NCI-H1105 (cell line): ENCODE data around the gene PTRH1.

Experiments
- DNase-seq: peaks from one replicate; lab custom pipeline; 2025; lab: John Stamatoyannopoulos, UW

PTRH1 gene

DNA sequence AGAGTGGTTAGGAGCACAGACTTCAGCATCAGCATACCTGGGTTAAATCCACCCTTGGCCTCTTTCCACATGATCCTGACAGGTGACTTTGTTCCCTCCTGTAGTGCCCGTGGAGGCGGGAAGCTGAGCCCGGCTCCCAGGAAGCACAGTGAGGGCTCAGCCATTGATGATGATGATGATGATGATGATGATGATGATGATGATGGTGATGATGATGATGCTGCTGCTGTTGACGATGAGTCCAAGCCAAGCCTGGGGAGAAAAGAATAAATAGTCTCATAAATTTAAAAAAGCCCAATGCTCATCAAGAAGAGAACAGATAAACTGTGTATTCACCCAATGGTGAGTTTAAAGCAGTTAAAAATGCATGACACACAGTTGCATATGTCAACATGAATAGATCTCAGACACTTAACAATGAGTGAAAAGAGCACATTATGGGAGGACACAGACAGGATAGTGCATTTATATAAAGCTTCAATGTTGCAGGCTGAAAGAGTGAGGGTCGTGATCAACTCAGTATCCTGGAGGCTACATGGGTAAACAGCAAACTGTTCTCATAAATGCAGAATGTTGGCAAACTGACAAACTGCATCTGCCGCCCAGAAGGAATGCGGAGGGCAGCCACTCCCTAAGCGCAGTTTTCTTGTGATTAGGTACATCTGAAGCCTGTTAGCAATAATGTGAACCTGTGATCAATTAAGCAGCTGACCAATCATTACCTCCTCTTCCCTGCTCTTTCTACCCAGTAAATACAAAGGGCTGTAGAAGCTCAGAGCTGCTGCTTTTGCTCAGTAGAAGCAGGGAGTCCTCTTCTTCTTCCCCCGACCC lies 20.4 kb downstream of the PTRH1 start:
- no peak for DNase-seq

DNA sequence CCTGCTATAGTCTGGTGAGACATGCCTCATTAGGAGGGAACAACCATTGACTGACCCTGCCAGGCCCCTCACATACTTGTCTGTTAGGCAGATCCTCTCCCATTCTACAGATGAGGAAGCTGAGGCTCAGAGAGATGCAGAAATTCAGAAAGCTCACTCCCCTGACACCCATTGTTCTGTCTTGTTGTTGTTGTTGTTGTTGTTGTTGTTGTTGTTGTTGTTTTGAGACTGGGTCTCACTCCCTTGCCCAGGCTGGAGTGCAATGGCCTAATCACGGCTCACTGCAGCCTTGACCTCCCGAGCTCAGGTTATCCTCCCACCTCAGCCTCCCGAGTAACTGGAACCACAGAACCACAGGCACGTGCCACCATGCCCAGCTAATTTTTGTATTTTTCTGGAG lies 21.8 kb downstream of the PTRH1 start:
- DNase-seq: no peak

DNA sequence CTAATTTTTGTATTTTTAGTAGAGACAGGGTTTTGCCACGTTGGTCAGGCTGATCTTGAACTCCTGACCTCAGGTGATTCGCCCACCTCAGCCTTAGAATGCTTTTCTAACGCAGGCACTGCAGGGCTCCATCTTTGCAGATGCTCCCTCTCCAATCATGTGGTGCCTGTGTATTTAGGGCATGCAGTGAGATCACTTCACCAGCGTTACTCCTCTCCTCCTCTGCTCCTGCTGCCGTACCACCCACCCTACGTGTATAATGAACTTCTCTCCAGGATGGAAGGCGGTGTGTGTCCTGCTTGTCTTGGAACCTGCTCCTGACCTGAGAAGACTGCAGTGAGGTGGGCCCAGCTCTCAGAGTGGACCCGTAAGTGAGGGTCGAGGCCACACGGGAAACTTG lies 22.3 kb downstream of the PTRH1 start:
- DNase-seq: no peak

DNA sequence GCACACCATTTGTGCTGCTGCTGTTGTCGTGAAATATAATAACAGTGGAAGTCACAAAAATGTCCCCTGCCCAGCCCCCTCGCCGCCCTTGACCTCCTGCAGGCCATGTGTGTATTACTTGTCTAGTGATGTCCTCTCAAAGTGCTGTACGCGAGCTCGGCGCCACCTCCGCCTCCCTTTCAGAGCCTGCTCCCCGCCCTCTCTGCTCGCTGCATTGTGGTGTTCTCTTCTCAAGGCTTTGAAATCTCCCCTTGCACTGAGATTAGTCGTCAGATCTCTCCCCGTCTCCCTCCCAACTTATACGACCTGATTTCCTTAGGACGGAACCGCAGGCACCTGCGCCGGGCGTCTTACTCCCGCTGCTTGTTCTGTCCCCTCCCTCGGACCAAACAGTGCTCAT lies 23.4 kb downstream of the PTRH1 start:
- DNase-seq: no peak

DNA sequence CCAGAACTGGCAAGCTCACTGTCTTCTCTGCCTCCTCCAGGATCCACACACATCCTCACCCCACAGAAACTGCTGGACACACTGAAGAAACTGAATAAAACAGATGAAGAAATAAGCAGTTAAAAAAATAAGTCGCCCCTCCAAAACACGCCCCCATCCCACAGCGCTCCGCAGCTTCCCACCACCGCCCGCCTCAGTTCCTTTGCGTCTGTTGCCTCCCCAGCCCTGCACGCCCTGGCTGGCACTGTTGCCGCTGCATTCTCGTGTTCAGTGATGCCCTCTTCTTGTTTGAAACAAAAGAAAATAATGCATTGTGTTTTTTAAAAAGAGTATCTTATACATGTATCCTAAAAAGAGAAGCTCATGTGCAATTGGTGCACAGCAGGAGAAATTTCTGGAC lies 24.7 kb downstream of the PTRH1 start:
- no peak for DNase-seq

GRCh38 chr9:127689329-127690000 lies 26.0 kb downstream of the PTRH1 start:
- no peak for DNase-seq

GRCh38 chr9:127686461-127687393 lies 28.7 kb downstream of the PTRH1 start:
- no peak for DNase-seq

- no peak for DNase-seq
Measured at GRCh38 chr9:127684576-127684975, 30.9 kb downstream of the PTRH1 start.

DNA sequence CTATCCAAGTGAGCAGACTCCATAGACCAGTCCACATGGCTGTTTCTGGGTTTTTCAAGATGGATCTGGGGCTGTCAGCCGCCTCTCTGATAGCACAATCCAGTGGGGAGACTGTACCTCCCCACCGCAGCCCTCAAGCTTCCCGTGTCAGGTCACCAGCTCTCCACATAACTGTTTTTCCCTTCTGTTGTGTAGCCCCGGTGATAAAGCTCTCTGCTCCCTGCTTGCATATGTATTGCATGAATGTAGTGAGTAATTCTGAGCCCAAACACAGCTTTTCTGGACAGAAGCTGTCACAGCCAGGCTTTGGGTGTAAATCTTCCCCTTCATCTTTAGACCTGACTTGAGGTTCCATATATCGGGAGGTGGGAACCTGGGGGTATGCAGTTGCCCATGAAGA lies 31.7 kb downstream of the PTRH1 start:
- no peak for DNase-seq

GRCh38 chr9:127682351-127683136 lies 32.9 kb downstream of the PTRH1 start:
- no peak for DNase-seq

- no peak for DNase-seq
Measured at GRCh38 chr9:127680846-127681245, 34.6 kb downstream of the PTRH1 start.

- DNase-seq: no peak
Measured at GRCh38 chr9:127680226-127680625, 35.2 kb downstream of the PTRH1 start.

DNA sequence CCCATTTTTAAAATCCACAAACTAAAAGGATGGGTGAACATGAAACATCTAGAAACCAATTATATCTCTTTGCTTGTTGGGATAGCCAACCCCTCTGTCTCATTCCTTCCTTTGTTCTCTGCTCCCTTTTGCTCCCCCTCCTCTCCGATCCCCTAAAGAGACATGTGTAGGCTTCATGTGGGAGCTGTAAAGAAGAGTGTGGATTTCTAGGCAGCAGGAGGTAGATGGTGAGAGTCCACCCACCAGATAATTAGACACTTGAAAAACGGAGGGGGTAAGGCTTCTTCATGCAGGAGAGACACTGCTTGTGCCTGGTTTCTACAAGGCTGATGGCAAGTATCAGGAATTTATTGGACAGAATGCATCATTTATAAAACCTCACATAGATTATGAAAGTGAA lies 36.0 kb downstream of the PTRH1 start:
- no peak for DNase-seq

DNA sequence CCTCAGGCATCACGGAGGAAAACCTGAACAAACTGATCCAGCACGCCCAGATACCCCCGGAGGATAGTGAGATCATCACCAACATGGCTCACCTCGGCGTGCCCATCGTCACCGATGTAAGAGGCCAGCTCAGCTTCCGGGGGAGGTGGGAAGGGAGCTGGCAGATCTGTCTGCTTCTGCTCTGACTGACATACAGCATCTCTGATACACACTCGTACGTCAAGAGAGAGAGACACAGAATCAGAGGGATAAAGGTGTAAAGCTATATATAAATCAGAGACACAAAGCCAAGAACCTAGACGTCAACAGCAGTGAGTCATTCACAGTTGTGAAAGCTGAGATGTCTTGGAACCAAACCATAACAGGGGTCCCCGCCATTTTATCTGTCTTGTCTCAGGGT lies 38.8 kb downstream of the PTRH1 start:
- DNase-seq: no peak

GRCh38 chr9:127673234-127673633 lies 42.2 kb downstream of the PTRH1 start:
- DNase-seq: no peak

- no peak for DNase-seq
Measured at GRCh38 chr9:127667906-127668305, 47.6 kb downstream of the PTRH1 start.

- no peak for DNase-seq
Measured at GRCh38 chr9:127667127-127667844, 48.2 kb downstream of the PTRH1 start.

DNA sequence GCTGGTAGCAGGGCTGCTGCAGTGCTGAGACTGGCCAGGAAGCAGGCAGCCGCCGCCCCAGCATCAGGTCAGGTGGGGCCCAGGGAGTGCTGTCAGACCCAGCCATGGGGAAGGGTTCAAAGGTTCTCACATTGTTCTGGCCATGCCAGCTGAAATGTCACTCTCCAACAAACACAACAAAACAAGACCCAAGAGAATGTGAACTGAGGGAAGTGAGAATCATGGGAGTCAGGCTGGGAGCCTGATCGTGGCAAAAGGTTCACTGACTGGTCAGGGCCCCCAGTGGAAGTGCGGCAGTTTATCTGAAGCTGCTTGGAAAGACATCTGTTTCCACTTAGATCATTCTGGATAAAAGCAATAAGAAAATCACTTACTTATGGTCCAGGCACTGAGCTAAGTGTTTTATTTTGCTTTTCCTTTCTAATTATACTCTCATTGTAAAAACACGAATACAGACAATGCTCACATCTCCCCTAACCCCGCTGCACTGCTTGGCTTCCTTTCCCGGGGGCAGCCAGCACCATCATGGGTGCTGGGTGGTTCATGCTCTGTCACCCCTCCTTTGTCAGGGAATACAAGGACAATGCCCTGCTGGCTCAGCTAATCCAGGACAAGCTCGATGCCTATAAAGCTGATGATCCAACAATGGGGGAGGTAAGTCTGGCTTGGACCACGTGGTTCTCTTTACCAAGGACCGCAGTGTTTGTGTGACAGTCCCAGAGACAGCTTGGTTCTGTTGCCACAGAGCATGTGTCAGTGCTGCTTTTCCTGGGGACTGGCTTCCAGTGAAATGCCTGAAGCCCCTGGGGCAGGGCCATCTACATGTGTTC lies 50.6 kb downstream of the PTRH1 start:
- DNase-seq: no peak

GRCh38 chr9:127664324-127664677 lies 51.2 kb downstream of the PTRH1 start:
- no peak for DNase-seq
